ENCODE measurements around the gene SBF1. TPM values are rescaled to one million over a fixed set of nuclear protein-coding genes. Genes with fewer than 3 reads are reported as not detected.

SBF1 gene
- total RNA-seq, 2 experiments from 2014 or later, result 192 to 207 TPM

DNA sequence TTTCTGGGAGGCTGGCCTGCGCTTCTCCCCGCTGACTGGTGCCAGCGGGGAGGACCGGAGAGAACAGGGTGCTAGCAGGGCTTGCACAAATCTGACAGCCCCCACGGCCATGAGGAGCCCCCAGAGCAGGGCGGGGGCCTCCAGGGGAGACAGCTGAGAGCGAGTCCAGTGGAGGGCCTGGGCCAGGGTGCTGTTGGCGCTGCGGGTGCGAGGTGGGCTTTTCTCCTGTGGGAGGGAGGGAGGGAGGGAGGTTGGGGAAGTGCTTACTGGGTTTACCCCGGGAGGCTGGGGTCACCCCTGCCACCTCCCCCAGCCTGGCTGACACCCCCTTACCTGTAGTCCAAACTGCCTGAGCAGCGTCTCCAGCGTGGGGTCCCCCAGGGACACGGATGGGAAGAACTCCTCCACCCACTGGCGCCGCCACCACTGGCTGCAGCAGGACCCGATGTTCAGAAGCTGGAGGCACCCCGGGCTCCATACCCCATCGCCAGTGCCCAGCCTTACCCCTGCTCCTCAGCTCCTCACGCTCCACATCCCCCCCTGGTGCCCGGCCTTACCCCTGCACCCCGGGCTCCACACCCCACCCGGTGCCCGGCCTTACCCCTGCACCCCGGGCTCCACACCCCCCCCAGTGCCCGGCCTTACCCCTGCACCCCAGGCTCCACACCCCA, 28.8 kb upstream of the SBF1 start:
- ATAC-seq (no peak), DNase-seq (no peak)

DNA sequence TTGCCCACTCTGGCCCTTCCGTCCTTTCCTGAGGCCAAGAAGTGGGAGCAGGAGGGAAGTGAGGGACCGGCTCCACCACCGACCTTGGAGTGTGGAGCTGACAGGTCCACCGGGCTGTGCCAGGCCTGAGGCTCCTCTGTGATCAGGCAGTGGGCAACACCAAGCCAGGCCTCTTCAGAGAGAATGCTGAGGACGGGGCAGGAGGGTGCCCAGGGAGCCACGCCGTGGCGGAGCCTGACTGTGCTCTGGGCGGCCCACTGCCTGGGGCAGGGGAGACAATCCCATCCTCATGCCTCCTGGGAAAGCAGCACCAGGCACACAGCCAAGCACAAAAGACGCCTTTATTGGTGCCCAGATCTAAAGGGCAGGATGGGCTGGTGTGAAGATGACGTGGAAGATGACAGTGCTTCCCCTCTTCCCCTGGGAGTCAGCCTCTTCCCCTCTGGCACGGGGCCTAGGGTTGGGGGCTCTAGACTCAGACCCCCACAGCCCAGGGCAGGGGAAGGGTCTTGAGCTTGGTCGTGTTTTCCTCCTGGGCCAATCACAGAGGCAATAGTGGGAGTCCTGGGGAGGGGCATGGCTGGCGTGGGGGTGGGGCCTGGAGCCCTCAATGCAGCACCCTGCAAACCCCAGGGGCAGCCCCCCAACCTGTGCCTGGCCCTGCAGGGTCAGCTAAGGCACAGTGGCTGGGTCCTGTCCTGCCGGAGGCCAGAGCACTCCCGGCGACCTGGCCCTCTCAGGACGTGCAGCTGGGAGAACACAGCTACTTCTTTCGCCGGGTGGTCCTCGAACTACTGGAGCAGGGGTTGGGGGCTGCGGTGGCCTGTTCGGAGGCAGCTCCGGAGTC, 28.0 kb upstream of the SBF1 start:
- no peak overlapping the region for H3K4me3 Mint-ChIP-seq
- peaks cover under 1% of the 10 kb centered on the region for H3K27me3 Mint-ChIP-seq
- H3K9me3 Mint-ChIP-seq (ENCODE audit: low read depth), result no peaks in the 10 kb centered on the region
- DNase-seq (no peak), ATAC-seq (no peak)
- CTCF ChIA-PET, result interaction anchor here (0.9 to 1.8 kb wide), 2 partner anchors 23 to 29 kb away, joined by 3 to 5 read pairs; partner anchors contain the start of gene SCO2
- no peaks in the 10 kb centered on the region for H3K36me3 Mint-ChIP-seq
- no peak overlapping the region for H3K27ac Mint-ChIP-seq
- H3K4me1 Mint-ChIP-seq, result peaks cover 15% of the 10 kb centered on the region

More for the DNA sequence above, 28.8 kb upstream of the SBF1 start:
- H3K4me3 Mint-ChIP-seq, result no peak overlapping the region
- CTCF ChIA-PET, result interaction anchor here (0.9 kb wide), 1 partner anchor 30 kb away, joined by 3 read pairs; no protein-coding TSS in a partner anchor
- H3K36me3 Mint-ChIP-seq, result no peaks in the 10 kb centered on the region
- no peak overlapping the region for H3K27ac Mint-ChIP-seq
- peaks cover 10% of the 10 kb centered on the region for H3K4me1 Mint-ChIP-seq
- H3K9me3 Mint-ChIP-seq (ENCODE audit: low read depth), result no peaks in the 10 kb centered on the region
- H3K27me3 Mint-ChIP-seq, result no peaks in the 10 kb centered on the region

DNA sequence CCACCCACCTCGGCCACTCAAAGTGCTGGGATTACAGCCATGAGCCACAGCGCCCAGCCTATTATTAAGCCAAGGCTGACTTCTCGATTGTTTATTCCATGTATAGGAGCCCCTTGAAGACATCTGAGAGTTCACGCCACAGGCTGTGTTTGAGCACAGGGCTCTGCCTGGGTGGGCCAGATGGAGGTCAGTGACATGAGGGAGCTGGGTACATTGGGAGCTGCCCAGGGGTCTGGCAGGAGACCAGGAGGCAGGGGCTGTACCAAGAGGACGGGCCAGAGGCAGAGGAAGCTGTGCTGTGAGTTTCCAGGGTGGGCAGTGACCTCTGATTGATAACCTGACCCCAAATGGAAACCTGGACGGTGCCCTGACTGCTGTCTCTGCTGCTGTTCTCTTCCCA, 27.3 kb upstream of the SBF1 start:
- Mint-ChIP-seq H3K4me1 (peaks cover 15% of the 10 kb centered on the region), H3K36me3 (no peaks in the 10 kb centered on the region), H3K4me3 (no peak overlapping the region), H3K9me3 (ENCODE audit: low read depth) (no peaks in the 10 kb centered on the region), H3K27me3 (peaks cover 5% of the 10 kb centered on the region), H3K27ac (no peak overlapping the region)
- ATAC-seq (no peak), DNase-seq (no peak)
- CTCF ChIA-PET, result interaction anchor here (1.2 to 1.8 kb wide), 2 partner anchors 24 to 188 kb away, joined by 3 to 5 read pairs; partner anchors contain the start of gene SCO2

DNA sequence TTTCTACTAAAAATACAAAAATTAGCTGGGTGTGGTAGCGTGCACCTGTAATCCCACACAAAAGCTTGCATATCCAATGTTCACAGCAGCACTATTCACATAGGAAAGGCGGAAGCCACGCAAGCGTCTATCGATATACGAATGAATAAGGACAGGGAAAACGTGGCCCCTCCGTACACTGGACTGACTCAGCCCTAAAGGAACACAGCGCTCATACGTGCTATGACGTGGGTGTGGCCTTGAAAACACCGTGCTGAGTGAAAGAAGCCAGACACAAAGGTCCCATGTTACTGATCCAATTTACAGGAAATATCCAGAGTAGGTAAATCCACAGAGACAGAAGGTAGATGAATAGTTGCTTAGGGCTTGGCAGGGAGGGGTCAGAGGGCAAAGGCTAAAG, 25.6 kb upstream of the SBF1 start:
- no peak for ATAC-seq
- DNase-seq, result no peak
- CTCF ChIA-PET, result interaction anchor here (0.8 to 3.4 kb wide), 6 partner anchors 16 to 248 kb away, joined by 3 to 13 read pairs (median 4); no protein-coding TSS in a partner anchor
- Mint-ChIP-seq H3K36me3 (no peaks in the 10 kb centered on the region), H3K4me3 (no peak overlapping the region), H3K27ac (no peak overlapping the region), H3K9me3 (ENCODE audit: low read depth) (no peaks in the 10 kb centered on the region), H3K4me1 (peaks cover 10% of the 10 kb centered on the region), H3K27me3 (peaks cover 10% of the 10 kb centered on the region)

DNA sequence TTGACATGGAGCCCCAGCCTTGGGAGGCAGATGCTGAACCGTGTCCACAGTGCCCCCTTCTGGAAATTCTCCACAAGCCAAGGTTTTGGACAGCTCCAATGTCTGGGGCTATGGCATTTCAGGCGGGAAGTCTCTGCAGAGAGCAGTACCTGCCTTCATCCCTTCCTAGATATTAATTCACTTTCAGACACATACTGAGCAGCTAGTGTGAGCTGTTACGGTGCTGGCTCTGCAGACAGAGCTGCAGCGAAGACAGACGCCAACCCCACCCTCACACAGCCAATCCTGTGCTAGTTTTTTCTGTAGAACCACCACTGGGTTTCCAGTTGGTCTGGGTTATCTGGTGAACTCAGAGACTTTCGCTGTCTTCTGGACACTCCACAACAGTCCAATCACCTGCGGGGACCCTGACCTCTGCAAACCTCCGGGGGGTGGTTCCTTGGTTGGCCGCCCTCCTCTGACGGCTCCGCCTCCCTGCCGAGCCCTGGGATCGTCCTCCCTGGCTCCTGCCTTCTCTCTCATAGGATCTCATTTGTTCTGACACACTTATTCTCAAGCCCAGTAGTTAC, 23.6 kb upstream of the SBF1 start:
- no peaks in the 10 kb centered on the region for H3K9me3 Mint-ChIP-seq (ENCODE audit: low read depth)
- H3K36me3 Mint-ChIP-seq, result no peaks in the 10 kb centered on the region
- DNase-seq, result peak; percentile 85
- H3K27me3 Mint-ChIP-seq, result peaks cover 13% of the 10 kb centered on the region
- peaks cover 7% of the 10 kb centered on the region for H3K4me1 Mint-ChIP-seq
- H3K4me3 Mint-ChIP-seq, result no peak overlapping the region
- H3K27ac Mint-ChIP-seq, result no peak overlapping the region
- ATAC-seq, result peak; percentile 92
- CTCF ChIA-PET, result interaction anchor here (0.6 to 3.4 kb wide), 42 partner anchors 9 to 327 kb away, joined by 3 to 38 read pairs (median 4); partner anchors contain the start of genes ADM2, HDAC10, LMF2 and MIOX

DNA sequence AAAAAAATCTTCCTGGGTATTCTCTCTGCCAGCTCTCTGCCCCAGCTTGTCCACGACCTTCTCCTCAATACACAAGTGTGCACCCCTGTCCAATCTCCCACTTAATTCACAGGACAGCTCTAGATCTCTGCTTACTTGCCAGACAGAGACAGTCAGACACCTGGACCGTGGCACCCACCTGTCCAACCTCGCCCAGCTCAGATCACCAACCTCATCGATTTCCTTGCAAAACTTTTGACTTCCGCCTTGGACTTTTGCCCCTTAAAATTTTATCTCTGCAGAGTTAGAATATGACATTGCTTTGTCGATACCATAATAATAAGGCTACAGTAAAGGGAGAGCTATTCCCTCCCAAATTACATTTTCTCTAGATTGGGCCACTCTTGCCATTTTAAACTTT, 22.3 kb upstream of the SBF1 start:
- Mint-ChIP-seq H3K4me3 (no peak overlapping the region), H3K4me1 (peaks cover 7% of the 10 kb centered on the region)
- no peak for ATAC-seq

DNA sequence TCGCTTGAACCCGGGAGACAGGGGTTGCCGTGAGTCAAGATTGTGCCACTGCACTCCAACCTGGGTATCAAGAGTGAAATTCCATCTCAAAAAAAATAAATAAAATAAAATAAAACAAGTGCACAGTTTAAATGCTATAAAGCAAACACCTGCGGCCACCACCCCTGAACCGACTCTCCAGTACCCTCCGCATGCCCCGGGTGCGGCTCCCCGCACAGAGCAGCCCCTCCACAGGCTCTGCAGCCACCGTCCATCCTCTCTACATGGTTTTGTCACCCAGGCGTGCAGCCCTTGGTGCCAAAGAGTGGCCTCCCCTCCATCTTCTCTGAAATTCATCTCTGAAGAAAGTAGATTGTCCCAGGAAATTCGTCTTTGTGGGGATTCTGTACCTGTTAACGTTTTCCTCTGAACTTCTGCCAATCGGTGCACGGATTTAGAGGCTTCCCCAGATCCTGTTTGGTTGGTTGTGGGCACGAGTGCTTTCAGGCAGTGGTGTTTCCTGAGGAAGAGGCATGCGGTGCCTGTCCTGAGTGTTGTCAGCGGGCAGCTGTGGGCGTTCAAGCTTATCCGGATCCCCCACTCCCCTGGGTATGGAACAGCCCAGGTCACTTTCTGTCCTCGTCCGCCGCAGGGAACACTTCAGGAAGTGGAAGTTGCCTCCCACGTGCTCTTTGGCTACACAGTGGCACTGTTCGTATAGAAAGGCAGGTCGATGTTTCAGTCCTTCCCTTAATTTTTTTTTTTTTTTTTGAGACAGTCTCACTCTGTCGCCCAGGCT, 15.9 kb upstream of the SBF1 start:
- ATAC-seq (peak; percentile 32), DNase-seq (no peak)
- Mint-ChIP-seq H3K36me3 (no peaks in the 10 kb centered on the region), H3K9me3 (ENCODE audit: low read depth) (no peaks in the 10 kb centered on the region), H3K27ac (no peak overlapping the region), H3K27me3 (peaks cover 5% of the 10 kb centered on the region), H3K4me1 (peaks cover 8% of the 10 kb centered on the region), H3K4me3 (no peak overlapping the region)
- CTCF ChIA-PET, result interaction anchor here (0.8 to 1.4 kb wide), 2 partner anchors 9 to 23 kb away, joined by 3 read pairs; no protein-coding TSS in a partner anchor

More for the DNA sequence above, 22.3 kb upstream of the SBF1 start:
- Mint-ChIP-seq H3K36me3 (no peaks in the 10 kb centered on the region), H3K9me3 (ENCODE audit: low read depth) (no peaks in the 10 kb centered on the region), H3K27ac (no peak overlapping the region), H3K27me3 (peaks cover 13% of the 10 kb centered on the region)
- DNase-seq, result no peak
- CTCF ChIA-PET, result interaction anchor here (1.0 to 3.4 kb wide), 17 partner anchors 10 to 255 kb away, joined by 3 to 38 read pairs (median 5); partner anchors contain the start of genes ADM2, HDAC10, LMF2 and MIOX

DNA sequence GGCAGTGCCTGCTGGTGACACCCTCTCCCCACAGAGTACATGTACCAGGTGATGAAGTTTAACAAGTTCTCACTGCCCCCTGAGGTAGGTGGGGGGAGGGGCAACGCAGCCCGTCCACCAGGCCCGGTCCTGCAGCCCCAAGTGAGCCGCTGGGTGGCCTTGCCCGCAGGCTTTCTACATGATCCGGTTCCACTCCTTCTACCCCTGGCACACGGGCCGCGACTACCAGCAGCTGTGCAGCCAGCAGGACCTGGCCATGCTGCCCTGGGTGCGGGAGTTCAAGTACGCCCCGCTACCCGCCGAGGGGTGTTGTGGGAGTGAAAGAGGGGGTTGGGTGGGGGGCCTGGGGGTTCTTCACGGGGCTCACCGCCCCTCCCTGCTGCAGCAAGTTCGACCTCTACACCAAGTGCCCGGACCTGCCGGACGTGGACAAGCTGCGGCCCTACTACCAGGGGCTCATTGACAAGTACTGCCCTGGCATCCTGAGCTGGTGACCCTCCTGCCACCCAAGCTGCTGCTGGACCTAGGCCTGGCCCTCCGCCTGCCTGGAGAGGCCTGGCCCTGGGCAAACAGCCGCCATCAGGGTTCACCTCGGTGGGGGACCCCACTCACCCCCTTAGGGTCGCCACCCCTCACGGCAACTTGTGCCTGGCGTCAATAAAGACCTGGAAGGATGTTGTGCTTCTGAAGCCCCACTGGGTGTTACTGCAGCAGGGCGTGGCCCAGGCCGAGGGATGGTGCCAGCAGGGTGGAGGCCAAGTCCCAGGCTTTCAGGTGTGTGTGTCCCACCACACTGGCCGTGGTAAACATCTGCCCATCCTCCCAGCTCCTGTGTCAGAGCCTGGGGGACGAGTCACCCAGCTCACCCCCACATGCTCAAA, 14.8 kb upstream of the SBF1 start:
- CTCF ChIA-PET, result interaction anchor here (1.3 to 1.4 kb wide), 2 partner anchors 9 to 10 kb away, joined by 3 to 4 read pairs; no protein-coding TSS in a partner anchor
- DNase-seq (no peak), ATAC-seq (no peak)
- H3K4me1 Mint-ChIP-seq, result peaks cover 8% of the 10 kb centered on the region
- no peaks in the 10 kb centered on the region for H3K9me3 Mint-ChIP-seq (ENCODE audit: low read depth)
- H3K4me3 Mint-ChIP-seq, result no peak overlapping the region
- H3K27me3 Mint-ChIP-seq, result no peaks in the 10 kb centered on the region
- no peak overlapping the region for H3K27ac Mint-ChIP-seq
- no peaks in the 10 kb centered on the region for H3K36me3 Mint-ChIP-seq

DNA sequence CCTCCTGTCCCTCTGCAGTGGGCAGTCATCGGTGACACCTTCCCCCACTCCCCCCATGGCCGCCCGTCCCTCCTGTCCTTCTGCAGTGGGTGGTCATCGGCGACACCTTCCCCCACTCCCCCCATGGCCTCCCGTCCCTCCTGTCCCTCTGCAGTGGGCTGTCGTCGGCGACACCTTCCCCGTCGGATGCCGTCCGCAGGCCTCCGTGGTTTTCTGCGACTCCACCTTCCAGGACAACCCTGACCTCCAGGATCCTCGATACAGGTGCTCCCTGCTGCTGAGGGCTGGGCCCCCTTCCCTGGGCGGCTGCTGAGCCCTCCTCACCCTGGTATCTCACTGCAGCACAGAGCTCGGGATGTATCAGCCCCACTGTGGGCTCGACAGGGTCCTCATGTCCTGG, 14.1 kb upstream of the SBF1 start:
- no peak overlapping the region for H3K27ac Mint-ChIP-seq
- CTCF ChIA-PET, result interaction anchor here (1.3 kb wide), 1 partner anchor 9 kb away, joined by 4 read pairs; no protein-coding TSS in a partner anchor
- peaks cover 8% of the 10 kb centered on the region for H3K4me1 Mint-ChIP-seq
- H3K9me3 Mint-ChIP-seq (ENCODE audit: low read depth), result no peaks in the 10 kb centered on the region
- H3K4me3 Mint-ChIP-seq, result no peak overlapping the region
- no peak for DNase-seq
- no peaks in the 10 kb centered on the region for H3K27me3 Mint-ChIP-seq
- H3K36me3 Mint-ChIP-seq, result no peaks in the 10 kb centered on the region
- no peak for ATAC-seq

DNA sequence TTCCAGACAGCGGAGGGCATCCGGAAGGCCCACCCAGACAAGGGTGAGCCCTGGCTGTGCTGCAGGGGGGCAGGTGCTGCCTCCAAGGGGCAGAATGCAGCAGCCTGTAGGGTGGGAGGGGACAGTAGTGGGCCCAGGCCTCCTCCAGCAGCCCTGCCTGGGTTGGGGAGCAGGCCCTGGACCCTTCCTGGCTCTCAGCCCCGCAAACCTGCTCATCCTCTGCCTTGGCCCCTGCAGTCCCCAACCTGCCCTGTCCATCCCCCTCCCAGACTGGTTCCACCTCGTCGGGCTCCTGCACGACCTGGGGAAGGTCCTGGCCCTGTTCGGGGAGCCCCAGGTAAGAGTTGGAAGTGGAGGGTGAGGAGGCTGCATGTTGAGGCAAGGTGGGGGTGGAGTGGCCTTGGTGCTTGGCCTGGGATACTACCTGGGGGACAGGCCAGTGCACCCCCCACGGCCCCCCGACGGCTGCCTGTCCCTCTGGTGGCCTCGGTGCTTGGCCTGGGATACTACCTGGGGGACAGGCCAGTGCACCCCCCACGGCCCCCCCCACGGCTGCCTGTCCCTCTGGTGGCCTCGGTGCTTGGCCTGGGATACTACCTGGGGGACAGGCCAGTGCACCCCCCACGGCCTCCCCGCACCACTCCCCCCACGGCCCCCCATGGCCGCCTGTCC, 13.3 kb upstream of the SBF1 start:
- no peak for ATAC-seq
- no peak overlapping the region for H3K4me3 Mint-ChIP-seq
- no peaks in the 10 kb centered on the region for H3K27me3 Mint-ChIP-seq
- no peak overlapping the region for H3K27ac Mint-ChIP-seq
- H3K4me1 Mint-ChIP-seq, result peaks cover 8% of the 10 kb centered on the region
- no peaks in the 10 kb centered on the region for H3K36me3 Mint-ChIP-seq
- CTCF ChIA-PET, result no interaction called here
- DNase-seq, result no peak
- no peaks in the 10 kb centered on the region for H3K9me3 Mint-ChIP-seq (ENCODE audit: low read depth)

DNA sequence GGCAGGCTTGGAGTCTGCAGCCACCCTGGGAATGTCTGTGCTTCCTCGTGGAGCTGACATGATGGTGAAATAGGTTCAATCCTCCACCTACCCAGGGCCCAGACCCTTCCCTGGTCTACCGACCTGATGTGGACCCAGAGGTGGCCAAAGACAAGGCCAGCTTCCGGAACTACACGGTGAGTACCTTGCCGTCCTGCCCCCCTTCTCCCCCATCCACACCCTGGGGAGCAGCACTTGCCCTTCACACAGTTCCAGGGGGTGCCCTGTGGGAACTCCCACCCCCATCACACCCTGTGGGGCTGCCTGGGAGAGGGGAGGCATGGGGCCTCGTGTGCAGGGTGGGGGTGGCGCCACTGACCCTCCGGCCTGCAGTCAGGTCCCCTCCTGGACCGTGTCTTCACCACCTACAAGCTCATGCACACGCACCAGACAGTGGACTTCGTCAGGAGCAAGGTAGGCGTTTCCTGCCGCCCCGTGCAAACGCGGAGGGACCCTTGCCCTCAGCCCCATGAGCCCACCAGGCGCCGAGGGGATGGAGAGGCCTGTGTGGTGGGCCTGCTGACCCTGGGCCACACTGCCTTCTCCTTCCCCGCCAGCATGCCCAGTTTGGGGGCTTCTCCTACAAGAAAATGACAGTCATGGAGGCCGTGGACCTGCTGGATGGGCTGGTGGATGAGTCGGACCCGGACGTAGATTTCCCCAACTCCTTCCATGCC, 12.6 kb upstream of the SBF1 start:
- H3K36me3 Mint-ChIP-seq, result no peaks in the 10 kb centered on the region
- H3K4me1 Mint-ChIP-seq, result peaks cover 8% of the 10 kb centered on the region
- H3K4me3 Mint-ChIP-seq, result no peak overlapping the region
- H3K27ac Mint-ChIP-seq, result no peak overlapping the region
- no peaks in the 10 kb centered on the region for H3K9me3 Mint-ChIP-seq (ENCODE audit: low read depth)
- CTCF ChIA-PET, result interaction anchor here (0.8 to 1.1 kb wide), 2 partner anchors 9 to 10 kb away, joined by 3 to 4 read pairs; no protein-coding TSS in a partner anchor
- ATAC-seq, result no peak
- no peaks in the 10 kb centered on the region for H3K27me3 Mint-ChIP-seq
- DNase-seq, result no peak
